Brain microvascular endothelial cell (primary cell): ENCODE data around the gene RBM23.

Experiments
- DNase-seq: peaks from one replicate; pipeline ENCODE4 v3.0.0-alpha.2; 2020
- H3K27ac ChIP-seq: fragments of 250-450 bp; sonication (Bioruptor Pico); 2 replicates; pipeline ENCODE4 v1.5.1; 2020; ENCODE audit warnings: mild to moderate bottlenecking, moderate library complexity
- H3K27me3 ChIP-seq: fragments of 250-450 bp; sonication (Bioruptor Pico); replicated peaks from 2 replicates; pipeline ENCODE4 v1.5.1; 2020; ENCODE audit warnings: mild to moderate bottlenecking
- H3K36me3 ChIP-seq: fragments of 250-450 bp; sonication (Bioruptor Pico); replicated peaks from 2 replicates; pipeline ENCODE4 v1.5.1; 2020; ENCODE audit warnings: mild to moderate bottlenecking
- H3K4me3 ChIP-seq: 2 replicates; pipeline ENCODE4 v1.5.1; 2011; ENCODE audit warnings: low read depth, mild to moderate bottlenecking, control low read depth, low read length, moderate library complexity
- in situ Hi-C: cut with HindIII; loops from 2 replicates; pipeline ENCODE4 v1.10.0; 2017; ENCODE audit warnings: low sequenced_read_pairs, low pct_ligation_motif_present
- TF ChIP-seq, protein P1 (sequence below): IDR thresholded peaks from 2 replicates; pipeline ENCODE4 v1.5.1; 2011; ENCODE audit warnings: low read depth, mild to moderate bottlenecking, moderate library complexity, low read length, control low read depth, inconsistent platforms; ENCODE audit errors: missing control alignments

Gene RBM23

DNA sequence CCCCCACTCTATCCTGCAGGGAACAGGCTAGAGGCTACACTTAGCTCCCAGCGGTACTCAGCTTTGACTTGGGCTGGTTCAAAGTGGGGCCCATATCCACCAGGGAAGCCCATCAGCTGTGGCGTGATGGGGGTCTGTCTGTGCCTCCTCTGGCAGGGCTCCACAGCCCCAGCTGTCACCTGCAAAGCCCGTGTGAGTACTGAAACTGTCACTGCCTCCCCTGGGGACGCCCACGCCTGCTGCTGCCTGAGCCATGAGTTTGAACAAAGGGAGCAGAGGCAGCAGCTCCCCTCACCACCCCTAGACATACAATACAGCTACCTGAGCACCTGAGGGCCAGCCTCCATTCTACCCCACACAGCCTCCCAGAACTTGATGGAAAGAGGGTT is 31.0 kb downstream of the RBM23 start:
- no peak for DNase-seq
- TF ChIP-seq, protein P1, sequence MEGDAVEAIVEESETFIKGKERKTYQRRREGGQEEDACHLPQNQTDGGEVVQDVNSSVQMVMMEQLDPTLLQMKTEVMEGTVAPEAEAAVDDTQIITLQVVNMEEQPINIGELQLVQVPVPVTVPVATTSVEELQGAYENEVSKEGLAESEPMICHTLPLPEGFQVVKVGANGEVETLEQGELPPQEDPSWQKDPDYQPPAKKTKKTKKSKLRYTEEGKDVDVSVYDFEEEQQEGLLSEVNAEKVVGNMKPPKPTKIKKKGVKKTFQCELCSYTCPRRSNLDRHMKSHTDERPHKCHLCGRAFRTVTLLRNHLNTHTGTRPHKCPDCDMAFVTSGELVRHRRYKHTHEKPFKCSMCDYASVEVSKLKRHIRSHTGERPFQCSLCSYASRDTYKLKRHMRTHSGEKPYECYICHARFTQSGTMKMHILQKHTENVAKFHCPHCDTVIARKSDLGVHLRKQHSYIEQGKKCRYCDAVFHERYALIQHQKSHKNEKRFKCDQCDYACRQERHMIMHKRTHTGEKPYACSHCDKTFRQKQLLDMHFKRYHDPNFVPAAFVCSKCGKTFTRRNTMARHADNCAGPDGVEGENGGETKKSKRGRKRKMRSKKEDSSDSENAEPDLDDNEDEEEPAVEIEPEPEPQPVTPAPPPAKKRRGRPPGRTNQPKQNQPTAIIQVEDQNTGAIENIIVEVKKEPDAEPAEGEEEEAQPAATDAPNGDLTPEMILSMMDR: no peak
- Histone ChIP-seq H3K27me3 (no peaks in the 10 kb centered on the region), H3K27ac (no peak overlapping the region), H3K4me3 (peak overlapping the region; percentile 59), H3K36me3 (no peaks in the 10 kb centered on the region)
- in situ Hi-C loops: no loop called here

DNA sequence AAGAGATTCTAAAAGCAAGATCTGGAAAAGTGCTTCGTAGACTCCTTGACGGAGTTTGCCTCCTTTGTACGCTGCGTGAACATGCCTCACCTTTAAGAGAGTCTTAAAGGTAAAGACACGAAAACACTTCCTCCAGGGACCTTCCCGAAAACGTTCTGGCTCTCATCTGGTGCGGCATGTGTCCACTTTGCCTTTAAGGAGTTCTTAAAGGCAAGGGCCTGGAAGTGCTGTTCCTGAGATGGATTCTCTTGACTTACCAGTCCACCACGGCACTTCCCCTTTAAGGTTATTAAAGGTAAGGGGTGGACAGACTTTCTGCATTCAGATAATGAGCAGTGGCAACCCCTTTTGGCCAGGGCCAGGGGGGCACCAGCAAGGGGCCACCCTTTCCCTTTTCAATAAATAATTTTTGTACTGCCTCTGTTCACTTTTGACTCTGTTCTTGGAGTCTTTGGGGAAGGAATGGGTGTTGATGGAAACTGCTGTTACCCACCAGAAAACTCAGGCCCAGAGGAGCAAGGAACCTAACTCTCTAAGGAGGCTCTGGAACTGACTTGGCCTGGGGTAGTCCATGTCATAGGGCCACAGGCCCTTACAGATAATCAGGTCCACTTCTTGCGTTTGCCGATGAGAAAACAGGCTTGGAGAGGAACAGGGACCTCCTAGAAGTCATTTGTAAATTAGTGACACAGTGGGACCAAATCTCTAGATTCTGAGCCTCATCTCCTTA is 31.5 kb downstream of the RBM23 start:
- TF ChIP-seq, protein P1: no peak
- DNase-seq: peak; percentile 62
- H3K36me3 ChIP-seq: no peaks in the 10 kb centered on the region
- in situ Hi-C loops: no loop called here
- H3K27ac ChIP-seq: peak overlapping the region; percentile 14
- peak overlapping the region; percentile 59 for H3K4me3 ChIP-seq
- H3K27me3 ChIP-seq: no peaks in the 10 kb centered on the region

DNA sequence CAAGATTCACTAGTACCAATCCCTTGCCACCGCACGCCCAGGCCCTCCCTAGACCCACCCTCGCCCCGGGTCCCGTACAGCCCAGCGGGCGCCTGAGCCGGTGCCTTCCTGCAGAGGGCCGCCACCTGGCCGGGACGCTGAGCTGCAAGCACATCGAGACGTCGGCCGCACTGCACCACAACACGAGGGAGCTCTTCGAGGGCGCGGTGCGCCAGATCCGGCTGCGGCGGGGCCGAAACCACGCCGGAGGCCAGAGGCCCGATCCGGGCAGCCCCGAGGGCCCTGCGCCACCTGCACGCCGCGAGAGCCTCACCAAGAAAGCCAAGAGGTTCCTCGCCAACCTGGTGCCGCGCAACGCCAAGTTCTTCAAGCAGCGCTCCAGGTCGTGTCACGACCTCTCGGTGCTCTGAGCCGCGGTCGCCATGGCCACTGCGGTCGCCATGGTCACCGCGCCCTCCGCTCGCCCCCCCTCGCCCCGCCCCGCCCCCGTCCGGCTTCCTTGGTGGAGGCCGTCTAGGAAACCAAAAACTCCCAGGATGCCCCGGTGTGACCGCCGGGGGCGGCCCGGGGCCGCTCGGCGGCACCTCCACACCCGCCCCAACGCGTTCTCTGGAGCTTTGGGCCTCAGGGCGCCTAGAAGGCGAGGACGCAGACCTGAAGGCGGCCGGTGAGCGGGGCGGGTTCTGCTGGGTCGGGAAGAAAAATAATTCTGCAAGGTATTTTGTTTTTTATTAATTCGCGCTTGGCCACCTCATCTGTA is 32.3 kb downstream of the RBM23 start:
- no peaks in the 10 kb centered on the region for H3K36me3 ChIP-seq
- in situ Hi-C loops: no loop called here
- TF ChIP-seq, protein P1: peak; percentile 42
- H3K4me3 ChIP-seq: peak overlapping the region; percentile 59
- no peaks in the 10 kb centered on the region for H3K27me3 ChIP-seq
- peak; percentile 37 for DNase-seq
- peak overlapping the region; percentile 14 for H3K27ac ChIP-seq

DNA sequence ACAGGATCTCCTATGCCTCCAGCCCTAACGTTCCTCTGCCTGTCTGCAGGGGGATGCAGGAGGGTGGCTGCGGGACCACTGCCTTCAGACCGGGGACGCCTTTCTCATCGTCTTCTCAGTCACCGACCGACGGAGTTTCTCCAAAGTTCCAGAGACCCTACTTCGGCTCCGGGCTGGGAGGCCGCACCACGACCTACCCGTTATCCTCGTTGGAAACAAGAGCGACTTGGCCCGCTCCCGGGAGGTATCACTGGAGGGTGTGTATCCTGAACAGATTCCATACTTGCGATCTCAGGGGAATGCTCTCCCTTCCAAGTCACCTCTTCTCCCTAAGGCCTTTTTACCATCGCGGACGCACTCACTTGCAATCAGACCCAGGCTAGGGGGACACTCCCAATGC is 33.0 kb downstream of the RBM23 start:
- in situ Hi-C loops: no loop called here

DNA sequence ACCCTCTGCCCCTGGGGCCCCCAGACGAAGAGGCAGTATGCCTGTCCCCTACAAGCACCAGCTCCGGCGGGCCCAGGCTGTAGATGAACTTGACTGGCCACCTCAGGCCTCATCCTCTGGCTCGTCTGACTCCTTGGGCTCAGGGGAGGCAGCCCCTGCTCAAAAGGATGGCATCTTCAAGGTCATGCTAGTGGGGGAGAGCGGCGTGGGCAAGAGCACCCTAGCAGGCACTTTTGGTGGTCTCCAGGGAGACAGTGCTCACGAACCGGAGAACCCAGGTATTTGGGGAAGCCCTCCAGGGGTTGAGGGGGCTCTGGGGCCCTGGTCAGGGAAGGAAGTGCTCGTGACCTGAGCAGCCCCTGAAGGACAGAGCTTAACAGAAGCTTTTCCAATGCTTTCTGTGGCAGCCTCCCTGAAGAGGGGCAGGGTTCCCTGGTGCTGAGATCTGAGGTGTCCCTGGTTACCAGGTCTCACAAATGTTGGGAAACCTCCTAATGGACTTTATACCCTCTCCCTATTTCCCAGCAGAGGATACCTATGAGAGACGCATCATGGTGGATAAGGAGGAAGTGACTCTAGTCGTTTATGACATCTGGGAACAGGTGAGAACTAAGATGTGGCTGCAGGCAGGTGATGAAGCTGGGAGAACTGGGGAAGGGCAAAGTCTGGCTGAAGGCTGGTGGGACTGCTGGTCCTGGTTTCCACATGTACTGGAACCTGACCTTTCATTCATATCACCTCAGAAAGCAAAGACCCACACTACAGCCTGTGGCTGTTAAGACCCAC is 34.0 kb downstream of the RBM23 start:
- in situ Hi-C loops: no loop called here

More for the DNA sequence above, 33.0 kb downstream of the RBM23 start:
- Histone ChIP-seq H3K27me3 (no peaks in the 10 kb centered on the region), H3K4me3 (no peak overlapping the region), H3K27ac (no peak overlapping the region), H3K36me3 (no peaks in the 10 kb centered on the region)
- DNase-seq: no peak
- TF ChIP-seq, protein P1: no peak

More for the DNA sequence above, 34.0 kb downstream of the RBM23 start:
- no peak overlapping the region for H3K27ac ChIP-seq
- no peaks in the 10 kb centered on the region for H3K36me3 ChIP-seq
- H3K27me3 ChIP-seq: no peaks in the 10 kb centered on the region
- TF ChIP-seq, protein P1: no peak
- H3K4me3 ChIP-seq: no peak overlapping the region
- DNase-seq: no peak
